ENCODE data around the gene HIVEP2. TPM values are rescaled to one million over a fixed set of nuclear protein-coding genes. Genes with fewer than 3 reads are reported as not detected.

The HIVEP2 gene
- total and polyA plus RNA-seq, 10 donors: 2.5 to 41.3 (median 30.3) TPM

DNA sequence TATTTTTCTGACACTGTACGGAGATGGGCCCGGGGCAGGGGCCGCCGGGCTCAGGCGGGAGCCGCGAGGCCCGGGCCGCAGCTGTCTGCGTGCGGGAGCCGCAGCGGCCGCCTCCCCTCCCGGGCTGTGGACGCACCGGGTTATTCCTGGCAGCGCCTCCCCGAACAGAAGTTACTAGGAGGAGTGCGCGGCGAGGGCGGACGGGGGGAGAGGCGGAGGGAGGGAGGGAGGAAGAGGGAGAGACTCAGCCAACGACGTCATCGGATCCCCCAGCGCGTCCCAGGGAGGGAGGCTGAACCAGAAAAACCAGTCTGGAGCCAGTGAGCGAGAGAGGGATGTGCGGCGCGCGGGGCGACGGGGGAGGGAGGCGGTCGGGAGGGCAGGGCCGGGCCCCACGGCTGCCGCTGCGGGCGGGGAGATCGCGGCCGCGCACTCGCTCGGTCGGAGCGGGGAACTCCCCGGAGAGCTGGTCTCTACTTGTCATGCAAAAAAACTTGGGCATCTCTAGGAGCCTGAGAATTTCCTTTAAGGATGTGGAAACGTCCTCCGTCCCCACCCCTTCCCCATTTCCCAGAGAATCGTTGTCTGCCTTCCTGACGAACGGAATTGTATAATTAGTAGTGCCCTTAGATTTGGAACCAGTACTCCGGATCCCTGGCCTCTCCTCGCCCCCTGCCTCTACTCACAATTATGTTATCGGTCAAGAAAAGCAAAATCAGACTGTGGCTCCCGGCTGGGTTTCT, 1.4 kb upstream of the HIVEP2 start:
- intact Hi-C loops (cut with DNase I; ENCODE audit: low total_unique reads): loop anchor here (5.0 to 10.0 kb wide), 2 partner anchors 122 to 254 kb away; no protein-coding TSS in a partner anchor
- Histone ChIP-seq H3K36me3 (no peaks in the 10 kb centered on the region), H3K27me3 (replicated peaks in 1 of 7) (no peaks in the 10 kb centered on the region), H3K9me3 (no peaks in the 10 kb centered on the region), H3K27ac (peak overlapping the region; percentile 95 to 99 (median 99)), H3K4me1 (peaks cover 26 to 41% (median 35%) of the 10 kb centered on the region in 6 donors), H3K4me3 (peak overlapping the region; percentile 75 to 92 (median 82))
- TF ChIP-seq, protein P1, sequence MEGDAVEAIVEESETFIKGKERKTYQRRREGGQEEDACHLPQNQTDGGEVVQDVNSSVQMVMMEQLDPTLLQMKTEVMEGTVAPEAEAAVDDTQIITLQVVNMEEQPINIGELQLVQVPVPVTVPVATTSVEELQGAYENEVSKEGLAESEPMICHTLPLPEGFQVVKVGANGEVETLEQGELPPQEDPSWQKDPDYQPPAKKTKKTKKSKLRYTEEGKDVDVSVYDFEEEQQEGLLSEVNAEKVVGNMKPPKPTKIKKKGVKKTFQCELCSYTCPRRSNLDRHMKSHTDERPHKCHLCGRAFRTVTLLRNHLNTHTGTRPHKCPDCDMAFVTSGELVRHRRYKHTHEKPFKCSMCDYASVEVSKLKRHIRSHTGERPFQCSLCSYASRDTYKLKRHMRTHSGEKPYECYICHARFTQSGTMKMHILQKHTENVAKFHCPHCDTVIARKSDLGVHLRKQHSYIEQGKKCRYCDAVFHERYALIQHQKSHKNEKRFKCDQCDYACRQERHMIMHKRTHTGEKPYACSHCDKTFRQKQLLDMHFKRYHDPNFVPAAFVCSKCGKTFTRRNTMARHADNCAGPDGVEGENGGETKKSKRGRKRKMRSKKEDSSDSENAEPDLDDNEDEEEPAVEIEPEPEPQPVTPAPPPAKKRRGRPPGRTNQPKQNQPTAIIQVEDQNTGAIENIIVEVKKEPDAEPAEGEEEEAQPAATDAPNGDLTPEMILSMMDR (IDR thresholded peaks at IDR 0.05 in 8 of 11, conservative IDR thresholded peaks at IDR 0.05 in 3 of 11): no peak
- TF ChIP-seq POLR2AphosphoS5 (IDR thresholded peaks at IDR 0.05) (peak; percentile 89 to 96 (median 93)), POLR2A (IDR thresholded peaks at IDR 0.05) (peak in 2 of 3 donors; percentile 50 to 80)
- peak; percentile 95 for DNase-seq
- 0 to 1% (median 1%) methylated on average over 45 to 62 of the region's 62 CpGs for WGBS, 5 donors

DNA sequence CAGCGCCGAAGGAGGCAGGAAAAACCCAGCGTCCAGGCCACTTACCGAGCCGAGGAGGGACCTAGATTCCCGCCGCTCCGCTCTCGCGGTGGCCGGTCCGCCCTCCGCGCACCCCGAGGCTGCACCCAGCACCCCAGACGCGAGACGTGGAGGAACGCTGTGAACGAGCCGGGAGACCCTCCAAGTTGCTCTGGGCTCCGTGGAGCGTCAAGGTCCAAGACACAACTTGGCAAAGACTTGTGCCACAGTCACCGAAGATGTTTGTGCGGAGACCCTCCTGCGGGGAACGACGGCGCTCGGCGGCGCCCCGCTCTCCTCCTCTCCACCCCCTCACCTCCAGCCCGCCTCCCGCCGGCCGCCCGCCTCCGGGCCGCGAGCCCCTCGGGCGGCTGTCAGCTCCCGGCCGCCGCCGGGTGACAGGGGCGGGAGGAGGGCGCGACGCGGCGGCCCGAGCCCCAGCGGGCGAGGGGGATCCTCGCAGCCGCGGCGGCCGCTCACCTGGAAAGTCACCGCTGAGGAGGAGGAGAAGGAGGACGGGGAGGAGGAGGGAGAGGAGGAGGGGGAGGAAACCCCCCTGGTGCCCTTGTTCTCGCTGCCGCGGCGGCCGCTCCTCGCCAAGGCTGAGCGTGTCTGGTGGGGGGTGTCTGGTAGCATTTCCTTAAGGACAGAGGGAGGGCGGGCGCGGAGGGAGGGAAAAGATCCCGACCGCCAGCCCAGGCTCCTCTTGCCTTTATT, 637 bp upstream of the HIVEP2 start:
- Histone ChIP-seq H3K36me3 (no peaks in the 10 kb centered on the region), H3K27me3 (replicated peaks in 1 of 7) (no peaks in the 10 kb centered on the region), H3K4me1 (peaks cover 30 to 47% (median 40%) of the 10 kb centered on the region in 6 donors), H3K4me3 (peak overlapping the region; percentile 75 to 92 (median 82)), H3K27ac (peak overlapping the region; percentile 95 to 99 (median 99)), H3K9me3 (no peaks in the 10 kb centered on the region)
- intact Hi-C loops (cut with DNase I; ENCODE audit: low total_unique reads): loop anchor here (5.0 to 10.0 kb wide), 2 partner anchors 121 to 253 kb away; no protein-coding TSS in a partner anchor
- 0 to 1% (median 1%) methylated on average over 33 to 75 of the region's 75 CpGs for WGBS, 5 donors
- TF ChIP-seq POLR2AphosphoS5 (IDR thresholded peaks at IDR 0.05) (peak; percentile 27 to 80 (median 58)), POLR2A (IDR thresholded peaks at IDR 0.05) (no peak)
- peak; percentile 92 for DNase-seq

DNA sequence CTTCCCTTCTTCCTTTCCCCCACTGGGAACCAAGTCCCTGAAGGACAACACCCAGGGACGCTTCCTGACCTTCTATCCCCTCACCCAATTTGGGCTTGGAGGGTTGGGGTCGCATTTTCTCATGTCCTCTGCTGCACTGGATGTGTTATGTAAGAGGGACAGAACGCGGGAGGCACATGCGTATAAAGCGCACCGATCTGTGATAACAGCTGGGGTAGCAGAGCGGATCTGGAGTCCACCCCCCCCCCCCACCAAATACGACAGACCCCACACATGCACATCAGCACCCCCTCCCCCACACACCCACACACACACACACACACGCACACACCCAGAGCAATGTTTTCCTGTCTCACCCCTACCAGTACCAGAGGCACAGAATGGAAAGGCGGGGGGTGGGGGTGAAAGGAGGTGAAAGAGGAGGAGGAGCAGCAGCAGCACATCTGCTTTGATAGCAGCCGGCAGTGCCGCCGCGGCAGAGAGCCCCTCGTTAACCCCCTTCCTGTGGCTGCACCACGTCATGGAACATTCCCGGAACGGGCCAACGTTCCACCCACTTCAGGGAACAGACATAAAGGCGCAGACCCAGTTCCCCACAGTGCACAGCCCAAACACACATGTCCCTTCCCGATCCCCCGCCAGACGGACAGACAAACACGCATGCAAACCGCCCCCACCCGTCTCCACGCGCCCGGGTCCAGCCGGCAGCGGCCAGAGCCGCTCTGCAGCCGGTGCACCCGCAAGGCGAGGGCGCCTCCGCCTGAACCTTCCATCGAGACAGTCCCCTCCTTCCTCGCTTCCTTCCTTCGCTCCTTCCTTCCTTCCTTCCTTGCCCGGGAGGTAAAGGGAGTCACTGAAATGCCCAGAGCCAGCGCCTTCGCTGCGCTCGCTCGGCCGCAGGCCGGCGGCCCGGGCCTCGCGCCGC, 590 bp downstream of the HIVEP2 start:
- DNase-seq: peak; percentile 95
- H3K36me3 ChIP-seq: no peaks in the 10 kb centered on the region
- H3K4me1 ChIP-seq: peaks cover 35 to 59% (median 48%) of the 10 kb centered on the region in 6 donors
- peak overlapping the region; percentile 95 to 99 (median 99) for H3K27ac ChIP-seq
- H3K9me3 ChIP-seq: no peaks in the 10 kb centered on the region
- H3K4me3 ChIP-seq: peak overlapping the region; percentile 65 to 92 (median 82)
- TF ChIP-seq POLR2AphosphoS5 (IDR thresholded peaks at IDR 0.05) (peak; percentile 88 to 93 (median 89)), POLR2A (IDR thresholded peaks at IDR 0.05) (peak in 2 of 3 donors; percentile 64 to 68)
- TF ChIP-seq, protein P1 (IDR thresholded peaks at IDR 0.05 in 8 of 11, conservative IDR thresholded peaks at IDR 0.05 in 3 of 11): no peak
- intact Hi-C loops (cut with DNase I; ENCODE audit: low total_unique reads): loop anchor here (5.0 to 10.0 kb wide), 2 partner anchors 120 to 252 kb away; no protein-coding TSS in a partner anchor
- WGBS, 5 donors: 0 to 1% (median 1%) methylated on average over 48 to 54 of the region's 54 CpGs
- H3K27me3 ChIP-seq (replicated peaks in 1 of 7): no peaks in the 10 kb centered on the region

DNA sequence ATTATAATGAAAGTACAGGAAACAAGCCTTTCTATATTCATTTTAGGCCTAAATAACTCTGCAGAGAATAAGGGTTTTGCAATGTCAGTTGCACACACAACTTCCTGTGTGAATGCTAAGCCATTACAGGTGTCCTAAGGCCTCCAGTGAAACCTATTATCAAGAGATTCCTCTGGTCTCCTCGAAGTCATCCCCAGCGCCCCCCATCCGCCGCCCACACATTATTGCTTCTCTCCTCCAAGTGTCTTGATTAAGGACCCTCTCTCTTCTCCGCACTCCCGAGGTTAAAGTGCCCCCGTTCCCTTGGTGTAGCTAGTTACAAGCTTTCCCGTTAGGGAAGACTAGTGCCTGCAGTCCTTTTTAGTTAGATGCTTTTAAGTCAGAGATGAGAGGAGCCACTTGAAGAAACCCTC, 1.3 kb downstream of the HIVEP2 start:
- H3K27ac ChIP-seq: peak overlapping the region; percentile 86 to 99 (median 99)
- TF ChIP-seq POLR2AphosphoS5 (IDR thresholded peaks at IDR 0.05): no peak
- TF ChIP-seq POLR2A (IDR thresholded peaks at IDR 0.05): no peak
- TF ChIP-seq, protein P1 (IDR thresholded peaks at IDR 0.05 in 8 of 11, conservative IDR thresholded peaks at IDR 0.05 in 3 of 11): no peak
- no peaks in the 10 kb centered on the region for H3K9me3 ChIP-seq
- no peaks in the 10 kb centered on the region for H3K27me3 ChIP-seq (replicated peaks in 1 of 7)
- peak; percentile 78 for DNase-seq
- H3K4me3 ChIP-seq: peak overlapping the region; percentile 31 to 90 (median 76)
- peaks cover 35 to 66% (median 52%) of the 10 kb centered on the region in 6 donors for H3K4me1 ChIP-seq
- 7 to 20% (median 10%) methylated on average over 8 of the region's 8 CpGs for WGBS, 5 donors
- no peaks in the 10 kb centered on the region for H3K36me3 ChIP-seq
- intact Hi-C loops (cut with DNase I; ENCODE audit: low total_unique reads): loop anchor here (10.0 kb wide), 1 partner anchor 119 kb away; no protein-coding TSS in a partner anchor
